Muscle of leg (tissue), 11 donors: ENCODE measurements around the gene CDH11. TPM values are rescaled to one million over a fixed set of nuclear protein-coding genes. Genes with fewer than 3 reads are reported as not detected.

Source experiments
- DNase-seq: peaks from one replicate; pipeline ENCODE4 v3.0.0; 2013
- H3K27ac ChIP-seq: one replicate; pipeline ENCODE4 v1.5.1; 2013; ENCODE audit warnings: mild to moderate bottlenecking, low read length, control low read depth
- H3K27me3 ChIP-seq: one replicate; pipeline ENCODE4 v1.6.1; 2013; ENCODE audit warnings: low read length; ENCODE audit not compliant: control insufficient read depth, insufficient read depth
- H3K36me3 ChIP-seq: one replicate; pipeline ENCODE4 v1.6.1; 2013; ENCODE audit warnings: low read length; ENCODE audit not compliant: control insufficient read depth, insufficient read depth
- H3K4me1 ChIP-seq: one replicate; pipeline ENCODE4 v1.6.1; 2013; ENCODE audit warnings: low read length; ENCODE audit not compliant: control insufficient read depth, insufficient read depth
- H3K4me3 ChIP-seq: one replicate; pipeline ENCODE4 v1.5.1; 2013; ENCODE audit warnings: low read length, control low read depth
- H3K9me3 ChIP-seq: replicated peaks from 2 replicates; pipeline ENCODE4 v1.6.1; 2013; ENCODE audit warnings: low read depth, low read length; ENCODE audit not compliant: control insufficient read depth
- whole genome bisulfite sequencing: methylation state at CpG from one replicate; pipeline ENCODE4 v1.1.5; 2013; ENCODE audit warnings: missing lambda C conversion rate; ENCODE audit not compliant: insufficient coverage; 5-methylcytosine and 5-hydroxymethylcytosine counted together
- polyA plus RNA-seq, 8 donors: library from polyadenylated mRNA; unstranded; fragments of 120-200 nt; gene quantifications; one replicate each; pipeline versions ENCODE4 v1.2.1 to v1.2.3, GENCODE V29; 2013; ENCODE audit warnings: inconsistent platforms in 1 of 8, low replicate concordance in 1 of 8; ENCODE audit not compliant: insufficient read length in 8 of 8, insufficient read depth in 1 of 8
- total RNA-seq: library from RNA; stranded (reverse); fragments of 120-200 nt; gene quantifications from one replicate; pipeline ENCODE4 v1.2.4, GENCODE V29; 2013

CDH11 gene
- total and polyA plus RNA-seq, 9 donors, result 40.7 to 114 (median 74.9) TPM

DNA sequence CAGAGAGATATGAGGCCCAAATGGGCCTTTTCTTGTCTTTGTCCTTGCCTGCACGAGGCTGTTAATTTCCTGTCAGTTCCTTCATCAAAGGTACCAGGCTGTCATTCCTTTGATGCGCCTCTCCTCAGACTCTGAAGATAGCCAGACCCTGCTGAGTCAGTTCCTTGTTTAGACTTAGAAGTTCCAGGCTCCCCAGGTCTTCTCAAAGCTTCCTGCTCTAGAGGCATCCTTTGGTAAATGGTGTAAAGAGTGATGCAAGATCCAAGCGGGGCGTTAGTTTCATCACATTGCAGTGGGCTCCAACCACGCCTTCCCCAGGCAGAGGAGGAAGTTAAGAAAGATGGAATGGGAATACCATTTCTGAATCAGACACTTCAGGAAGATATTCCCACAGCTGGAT is 4.0 kb upstream of the CDH11 start:
- Histone ChIP-seq H3K9me3 (no peaks in the 10 kb centered on the region), H3K4me1 (peaks cover 11% of the 10 kb centered on the region), H3K27me3 (peaks cover 26% of the 10 kb centered on the region), H3K4me3 (no peak overlapping the region), H3K36me3 (no peaks in the 10 kb centered on the region), H3K27ac (no peak overlapping the region)
- DNase-seq, result no peak
- WGBS, result 53% methylated on average over 2 of the region's 5 CpGs

DNA sequence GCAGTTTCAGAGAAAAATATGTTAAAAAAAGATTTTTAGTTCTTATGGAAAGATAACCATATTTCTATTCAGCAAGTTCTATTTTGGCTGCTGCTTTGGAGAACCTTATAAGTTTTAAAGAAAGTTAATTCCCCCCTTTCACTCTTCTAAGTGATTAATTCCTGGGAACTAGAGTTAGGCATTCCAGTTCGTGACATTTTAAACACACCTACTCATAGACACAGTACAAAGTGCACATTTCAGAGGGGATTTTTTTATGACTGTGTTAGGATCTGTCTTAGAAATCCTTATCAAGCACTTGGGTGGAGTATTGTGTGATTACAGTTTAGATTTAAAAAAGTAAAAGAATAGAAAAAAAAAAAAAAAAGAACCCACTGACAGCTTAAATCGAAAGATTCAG is 3.5 kb upstream of the CDH11 start:
- peak; percentile 25 for DNase-seq
- Histone ChIP-seq H3K27me3 (peaks cover 30% of the 10 kb centered on the region), H3K4me1 (peaks cover 11% of the 10 kb centered on the region), H3K36me3 (no peaks in the 10 kb centered on the region), H3K9me3 (no peaks in the 10 kb centered on the region), H3K4me3 (no peak overlapping the region), H3K27ac (no peak overlapping the region)
- 33% methylated on average over 1 of the region's 2 CpGs for WGBS

DNA sequence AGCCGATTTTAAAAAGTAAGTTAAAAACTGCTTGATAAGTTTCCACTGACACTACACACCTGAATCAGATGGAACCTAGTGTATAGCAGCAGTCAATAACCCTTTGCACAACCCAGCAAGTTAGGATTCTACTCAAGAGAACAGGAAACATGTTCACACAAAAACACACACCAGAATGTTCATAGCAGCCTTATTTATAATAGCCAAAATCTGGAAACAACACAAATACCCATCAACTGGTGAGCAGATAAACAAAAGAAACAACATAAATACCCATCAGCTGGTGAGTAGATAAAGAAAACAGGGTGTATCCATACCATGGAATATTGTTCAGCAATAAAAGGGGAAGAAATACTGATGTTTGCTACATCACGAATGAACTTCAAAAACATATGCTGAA is 2.7 kb upstream of the CDH11 start:
- DNase-seq, result no peak
- WGBS, result no CpG with 5 or more reads among the region's 2 CpGs
- H3K9me3 ChIP-seq, result no peaks in the 10 kb centered on the region
- no peak overlapping the region for H3K27ac ChIP-seq
- H3K36me3 ChIP-seq, result no peaks in the 10 kb centered on the region
- H3K4me3 ChIP-seq, result no peak overlapping the region
- peaks cover 30% of the 10 kb centered on the region for H3K27me3 ChIP-seq
- peaks cover 16% of the 10 kb centered on the region for H3K4me1 ChIP-seq

DNA sequence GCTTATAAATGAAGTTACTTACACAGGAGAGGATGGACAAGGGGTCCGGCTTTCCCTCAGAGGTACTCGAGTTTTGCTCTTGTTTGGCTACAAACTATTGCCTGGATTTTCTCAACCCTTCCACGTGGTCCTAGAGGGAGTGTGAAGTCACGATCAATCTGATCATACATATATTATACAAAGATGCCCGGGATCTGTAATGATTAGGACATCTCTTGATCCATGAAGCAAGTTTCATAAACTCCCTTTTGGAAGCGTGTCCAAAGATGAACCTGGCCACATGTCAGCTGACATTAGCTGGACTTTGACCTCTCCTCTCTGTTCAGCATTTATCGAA is 2.3 kb upstream of the CDH11 start:
- Histone ChIP-seq H3K4me3 (peak overlapping the region; percentile 72), H3K9me3 (no peaks in the 10 kb centered on the region), H3K27me3 (peaks cover 30% of the 10 kb centered on the region), H3K4me1 (peaks cover 18% of the 10 kb centered on the region), H3K36me3 (no peaks in the 10 kb centered on the region), H3K27ac (peak overlapping the region; percentile 96)
- DNase-seq, result no peak
- 60% methylated on average over 1 of the region's 7 CpGs for WGBS

DNA sequence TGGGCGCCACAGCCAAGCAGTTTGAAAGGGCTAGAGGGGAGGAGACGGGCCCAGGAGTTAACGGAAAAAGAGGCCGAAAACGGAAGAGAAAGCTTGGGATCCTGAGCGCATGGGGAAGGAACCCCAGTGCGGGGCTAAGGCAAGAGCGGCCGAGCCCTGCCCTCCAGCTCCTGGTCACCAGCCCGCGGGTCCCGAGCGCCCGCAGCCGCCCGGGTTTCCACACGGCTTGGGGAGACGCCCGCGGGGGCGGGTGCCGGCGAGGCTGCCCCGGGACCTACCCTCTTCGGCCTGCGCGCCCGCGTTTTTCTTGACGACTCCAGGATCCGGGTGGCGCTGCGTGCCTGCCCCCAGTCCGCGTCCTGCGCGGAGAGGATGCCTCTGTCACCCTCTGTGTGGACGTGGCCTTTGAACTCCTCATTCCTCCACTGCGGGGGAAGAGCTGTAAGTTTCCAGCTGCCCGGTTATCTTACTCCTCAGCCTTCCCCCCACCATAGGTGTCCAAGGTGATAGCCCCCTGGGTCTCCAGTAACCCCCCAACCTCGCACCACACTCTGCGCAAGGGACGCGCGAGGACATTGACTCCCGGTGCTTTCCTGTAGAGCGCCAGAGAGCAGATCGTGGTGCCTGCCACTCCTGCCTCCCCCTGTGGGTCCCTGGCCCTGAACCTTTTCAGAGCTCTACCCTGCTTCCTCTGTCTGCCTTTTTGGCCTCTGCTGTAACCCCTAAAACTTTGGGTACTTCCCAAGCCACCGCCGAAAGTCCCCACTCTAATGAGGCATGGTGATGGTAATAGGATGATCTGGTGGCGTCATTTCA is 1.7 kb upstream of the CDH11 start:
- H3K4me1 ChIP-seq, result peaks cover 22% of the 10 kb centered on the region
- no peaks in the 10 kb centered on the region for H3K9me3 ChIP-seq
- peak; percentile 50 for DNase-seq
- 2% methylated on average over 48 of the region's 51 CpGs for WGBS
- H3K27me3 ChIP-seq, result peaks cover 33% of the 10 kb centered on the region
- peak overlapping the region; percentile 72 for H3K4me3 ChIP-seq
- no peaks in the 10 kb centered on the region for H3K36me3 ChIP-seq
- peak overlapping the region; percentile 96 for H3K27ac ChIP-seq

DNA sequence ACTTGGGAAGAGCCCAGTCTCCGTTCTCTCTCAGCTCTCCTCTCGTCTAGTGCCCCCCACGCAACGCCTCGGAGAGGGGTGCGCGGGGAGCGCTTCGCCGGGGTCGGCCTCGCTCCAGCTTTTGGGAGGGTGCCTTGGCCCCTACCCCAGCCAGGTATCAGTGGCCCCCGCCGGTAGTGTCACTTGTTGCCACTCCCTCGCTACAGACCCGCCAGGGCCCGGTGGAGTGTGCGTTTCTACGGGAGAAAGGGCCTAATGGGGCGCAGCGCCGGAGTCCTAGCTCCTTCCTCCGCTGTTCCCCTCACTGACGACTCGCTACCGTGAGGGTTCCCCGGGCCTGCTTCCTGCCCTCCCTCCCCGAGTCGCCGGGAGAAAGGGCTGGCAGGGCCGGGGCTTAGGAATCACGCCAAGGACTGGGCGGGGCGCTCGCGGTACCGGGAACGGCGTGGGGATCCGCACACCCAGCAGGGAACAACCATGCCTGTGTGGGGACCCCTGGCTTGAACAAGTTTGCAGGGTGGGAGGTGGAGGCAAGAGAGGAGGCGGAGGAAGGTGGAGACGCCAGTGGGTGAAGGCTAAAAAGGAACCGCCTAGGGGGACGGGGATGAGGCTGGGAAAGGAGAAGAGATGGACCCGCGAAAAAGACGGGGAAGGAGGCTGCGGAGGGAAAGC is 997 bp upstream of the CDH11 start:
- WGBS, result under 1% methylated on average over 48 of the region's 48 CpGs
- Histone ChIP-seq H3K4me3 (peak overlapping the region; percentile 72), H3K4me1 (peaks cover 24% of the 10 kb centered on the region), H3K27ac (peak overlapping the region; percentile 96), H3K36me3 (no peaks in the 10 kb centered on the region), H3K27me3 (peaks cover 33% of the 10 kb centered on the region), H3K9me3 (no peaks in the 10 kb centered on the region)
- DNase-seq, result peak; percentile 85

DNA sequence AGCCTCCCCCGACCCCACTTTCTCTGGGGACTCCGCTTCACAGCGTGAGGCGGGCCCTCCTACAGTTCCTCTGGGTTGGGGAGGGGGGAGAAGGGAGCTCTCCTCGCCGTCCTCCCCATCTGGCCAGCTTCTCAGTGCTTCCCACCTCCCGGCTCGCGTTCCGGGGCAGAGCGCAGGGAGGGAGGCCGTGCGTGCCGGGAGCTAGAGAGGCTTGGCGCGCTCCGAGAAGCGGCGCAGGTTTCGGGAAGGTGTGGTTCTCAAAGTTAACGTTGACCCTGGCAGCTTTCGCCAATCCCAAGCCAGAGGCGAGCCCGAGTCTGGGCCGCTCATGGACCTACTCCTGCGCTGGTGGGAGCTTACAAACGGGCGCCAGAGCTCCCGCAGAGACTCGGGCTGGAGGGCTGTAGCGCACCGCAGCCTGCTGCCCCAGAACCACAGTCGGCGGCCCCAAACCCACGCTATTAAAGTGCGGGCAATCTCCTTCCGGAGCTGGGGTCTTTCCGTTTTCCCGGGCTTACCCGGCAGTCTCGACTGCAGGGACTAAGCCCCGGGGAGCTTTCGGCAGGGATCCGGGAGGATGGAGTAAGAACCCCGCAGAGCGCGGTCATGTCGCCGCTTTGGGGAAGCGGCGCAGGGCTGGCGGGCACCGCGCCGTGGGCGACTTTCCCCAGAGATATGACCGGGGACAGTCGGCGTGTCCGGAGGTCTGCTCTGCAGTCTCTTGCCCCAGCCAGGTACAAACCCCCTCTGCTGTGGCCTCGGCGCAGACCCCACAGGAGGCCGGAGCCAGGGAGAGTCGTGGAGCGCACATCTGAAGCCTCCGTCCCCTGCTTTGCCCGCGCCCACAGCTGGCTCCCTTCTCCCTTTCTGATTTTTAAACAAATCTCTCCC is 787 bp downstream of the CDH11 start:
- H3K36me3 ChIP-seq, result peaks cover 4% of the 10 kb centered on the region
- peak overlapping the region; percentile 85 for H3K4me3 ChIP-seq
- peaks cover 32% of the 10 kb centered on the region for H3K27me3 ChIP-seq
- peak overlapping the region; percentile 90 for H3K27ac ChIP-seq
- peak; percentile 85 for DNase-seq
- peaks cover 31% of the 10 kb centered on the region for H3K4me1 ChIP-seq
- H3K9me3 ChIP-seq, result no peaks in the 10 kb centered on the region
- under 1% methylated on average over 63 of the region's 68 CpGs for WGBS

DNA sequence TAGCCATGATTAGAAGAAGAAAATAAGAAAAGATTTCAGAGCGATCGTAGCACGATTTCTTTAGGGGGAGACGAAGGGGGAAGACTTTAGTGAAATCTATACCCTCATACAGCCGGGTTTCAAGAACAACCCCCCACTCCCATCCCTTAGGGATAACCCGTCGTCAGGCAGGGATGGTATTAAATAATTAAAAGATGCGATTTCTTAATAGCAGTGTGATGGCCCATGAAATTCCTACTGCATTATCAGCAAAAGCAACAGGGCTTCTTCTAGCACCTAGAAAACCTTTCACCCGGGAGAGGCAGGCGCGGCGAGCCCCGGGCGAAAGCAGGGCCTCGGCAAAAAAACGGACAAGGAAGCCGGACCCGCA is 1.4 kb downstream of the CDH11 start:
- 0% methylated on average over 10 of the region's 18 CpGs for WGBS
- Histone ChIP-seq H3K4me3 (peak overlapping the region; percentile 85), H3K9me3 (no peaks in the 10 kb centered on the region), H3K27ac (peak overlapping the region; percentile 90), H3K36me3 (peaks cover 4% of the 10 kb centered on the region), H3K4me1 (peaks cover 32% of the 10 kb centered on the region), H3K27me3 (peaks cover 29% of the 10 kb centered on the region)
- DNase-seq, result no peak

DNA sequence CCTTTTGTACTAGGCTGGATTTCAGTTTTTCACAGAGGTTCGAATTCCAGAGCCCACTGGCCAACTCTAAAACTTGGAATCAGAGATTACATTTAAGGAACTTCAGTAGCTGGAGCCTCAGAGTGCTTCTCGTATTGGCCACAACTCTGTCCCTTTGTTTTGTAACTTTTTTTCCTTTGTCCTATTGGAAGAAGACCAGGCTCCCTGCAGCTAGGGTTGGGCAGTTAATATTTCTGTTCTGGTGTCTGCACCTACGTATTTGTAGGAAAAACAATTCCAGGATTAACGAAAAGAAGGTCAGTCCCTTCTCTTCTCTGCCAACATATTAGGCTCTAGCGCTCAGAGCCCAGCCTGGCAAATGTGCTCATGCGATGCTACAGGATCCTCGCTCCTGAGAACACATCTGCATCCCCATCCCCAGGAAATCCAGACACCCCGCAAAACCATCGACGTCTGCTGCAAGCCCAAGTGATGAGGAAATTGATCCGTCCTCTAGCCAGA is 1.9 kb downstream of the CDH11 start:
- Histone ChIP-seq H3K27me3 (peaks cover 29% of the 10 kb centered on the region), H3K4me1 (peaks cover 32% of the 10 kb centered on the region), H3K27ac (peak overlapping the region; percentile 90), H3K4me3 (peak overlapping the region; percentile 85), H3K36me3 (peaks cover 4% of the 10 kb centered on the region), H3K9me3 (no peaks in the 10 kb centered on the region)
- DNase-seq, result peak; percentile 83
- WGBS, result no CpG with 5 or more reads among the region's 11 CpGs

DNA sequence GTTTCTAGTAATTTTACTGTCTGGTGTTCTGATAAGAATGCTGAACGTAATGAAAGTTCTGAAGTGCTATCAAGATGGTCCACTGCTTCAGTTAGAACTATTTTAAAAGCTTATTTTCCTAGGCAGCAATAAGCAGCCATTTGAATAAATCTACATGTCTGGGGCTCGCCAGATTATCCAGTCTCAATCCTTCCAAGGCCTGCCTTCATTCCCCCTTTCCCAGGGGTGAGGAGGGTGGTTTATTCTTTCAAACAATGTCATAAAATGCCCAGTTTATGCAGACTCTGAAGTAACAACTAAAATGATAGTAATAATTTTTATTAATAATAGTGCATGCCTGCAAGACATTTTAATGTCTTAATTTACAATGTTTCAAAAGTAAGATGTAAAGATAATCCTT is 2.4 kb downstream of the CDH11 start:
- DNase-seq, result peak; percentile 31
- Histone ChIP-seq H3K27me3 (peaks cover 29% of the 10 kb centered on the region), H3K27ac (peak overlapping the region; percentile 90), H3K4me3 (no peak overlapping the region), H3K9me3 (no peaks in the 10 kb centered on the region), H3K36me3 (peaks cover 7% of the 10 kb centered on the region), H3K4me1 (peaks cover 32% of the 10 kb centered on the region)
- WGBS, result no CpG with 5 or more reads among the region's 2 CpGs
